Measurements from ENCODE around the gene SUDS3. TPM values are rescaled to one million over a fixed set of nuclear protein-coding genes. Genes with fewer than 3 reads are reported as not detected.

Gene SUDS3
- total and polyA plus RNA-seq, 4 donors: 6.7 to 22.8 (median 12.3) TPM

GRCh38 chr12:118425364-118425763 is 49.0 kb downstream of the SUDS3 start:
- no peak overlapping the region for H3K4me3 ChIP-seq (ENCODE audit: low read depth in 1 of 3, low read length in 3 of 3)
- no peaks in the 10 kb centered on the region for H3K27me3 ChIP-seq (ENCODE audit: control insufficient read depth in 4 of 4, insufficient read depth in 4 of 4, low read length in 3 of 4)
- TF ChIP-seq YY1 (IDR thresholded peaks at IDR 0.05) (no peak), ZBTB33 (IDR thresholded peaks at IDR 0.05) (no peak), HNF4G (IDR thresholded peaks at IDR 0.05) (no peak), REST (IDR thresholded peaks at IDR 0.05) (no peak), ATF3 (IDR thresholded peaks at IDR 0.05) (no peak), GABPA (IDR thresholded peaks at IDR 0.05 in 1 of 2, conservative IDR thresholded peaks at IDR 0.05 in 1 of 2) (no peak), HNF4A (conservative IDR thresholded peaks at IDR 0.05) (no peak), NR2F2 (IDR thresholded peaks at IDR 0.05) (no peak), SP1 (IDR thresholded peaks at IDR 0.05) (no peak), FOXA1 (IDR thresholded peaks at IDR 0.05) (no peak), CTCF (IDR thresholded peaks at IDR 0.05; ENCODE audit: low read depth, low read length, missing input control) (no peak), FOXA2 (IDR thresholded peaks at IDR 0.05) (no peak)
- WGBS: 85% methylated on average over 4 of the region's 4 CpGs
- no peak for DNase-seq (ENCODE audit: low spot score)
- H3K27ac ChIP-seq (ENCODE audit: low read depth in 1 of 2, low read length in 2 of 2): no peak overlapping the region
- H3K9ac ChIP-seq (ENCODE audit: low read depth in 1 of 2, low read length in 2 of 2): no peak overlapping the region
- no peaks in the 10 kb centered on the region for H3K4me1 ChIP-seq (ENCODE audit: control insufficient read depth in 4 of 4, insufficient read depth in 4 of 4, low read length in 3 of 4)
- no peaks in the 10 kb centered on the region for H3K36me3 ChIP-seq (ENCODE audit: control insufficient read depth in 4 of 4, insufficient read depth in 3 of 4, low read depth in 1 of 4, low read length in 3 of 4)
- H3K9me3 ChIP-seq (ENCODE audit: control insufficient read depth in 4 of 4, low read length in 3 of 4): no peaks in the 10 kb centered on the region

GRCh38 chr12:118427819-118428218 is 51.5 kb downstream of the SUDS3 start:
- no peaks in the 10 kb centered on the region for H3K27me3 ChIP-seq (ENCODE audit: control insufficient read depth in 4 of 4, insufficient read depth in 4 of 4, low read length in 3 of 4)
- no peak for DNase-seq (ENCODE audit: low spot score)
- no peak overlapping the region for H3K27ac ChIP-seq (ENCODE audit: low read depth in 1 of 2, low read length in 2 of 2)
- H3K4me3 ChIP-seq (ENCODE audit: low read depth in 1 of 3, low read length in 3 of 3): no peak overlapping the region
- H3K9me3 ChIP-seq (ENCODE audit: control insufficient read depth in 4 of 4, low read length in 3 of 4): no peaks in the 10 kb centered on the region
- TF ChIP-seq JUND (IDR thresholded peaks at IDR 0.05) (no peak), FOXA2 (IDR thresholded peaks at IDR 0.05) (no peak), HNF4A (conservative IDR thresholded peaks at IDR 0.05) (no peak), ZBTB33 (IDR thresholded peaks at IDR 0.05) (no peak), GABPA (IDR thresholded peaks at IDR 0.05 in 1 of 2, conservative IDR thresholded peaks at IDR 0.05 in 1 of 2) (no peak), EGR1 (IDR thresholded peaks at IDR 0.05; ENCODE audit: low read depth in 2 of 2) (no peak)
- H3K4me1 ChIP-seq (ENCODE audit: control insufficient read depth in 4 of 4, insufficient read depth in 4 of 4, low read length in 3 of 4): no peaks in the 10 kb centered on the region
- H3K9ac ChIP-seq (ENCODE audit: low read depth in 1 of 2, low read length in 2 of 2): no peak overlapping the region
- 98% methylated on average over 3 of the region's 3 CpGs for WGBS
- H3K36me3 ChIP-seq (ENCODE audit: control insufficient read depth in 4 of 4, insufficient read depth in 3 of 4, low read depth in 1 of 4, low read length in 3 of 4): no peaks in the 10 kb centered on the region
